ENCODE results near the gene CCNI2. TPM values are rescaled to one million over a fixed set of nuclear protein-coding genes. Genes with fewer than 3 reads are reported as not detected.
A peak's percentile ranks its signal among the peaks of the same experiment; 100 is the strongest.

CCNI2 gene
- total RNA-seq, 3 donors from 2014 or later: 0.98 to 2.0 TPM; not detected in 1

DNA sequence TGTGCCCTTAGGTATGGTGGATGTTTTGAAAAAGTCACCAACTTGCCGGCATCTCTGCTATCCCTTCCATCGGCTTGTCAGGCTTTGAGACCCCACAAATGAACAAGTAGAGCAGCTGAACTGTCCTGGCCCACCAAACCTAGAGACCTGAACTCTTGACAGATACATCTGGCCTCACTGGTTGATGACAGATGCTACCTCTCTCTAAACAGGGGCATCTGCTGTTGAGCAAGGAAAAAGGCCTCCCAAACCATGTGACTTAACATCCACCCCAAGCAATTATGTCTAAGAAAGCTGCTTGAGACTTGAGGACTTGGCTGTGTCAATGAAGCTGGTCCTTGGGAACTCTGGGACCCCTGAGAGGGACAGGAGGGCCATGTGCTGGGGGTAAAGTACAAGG lies 2.3 kb downstream of the CCNI2 start:
- H3K27me3 ChIP-seq: no peaks in the 10 kb centered on the region
- no peaks in the 10 kb centered on the region for H3K4me1 ChIP-seq
- intact Hi-C loops (cut with DNase I; ENCODE audit: low total_unique reads): no loop called here
- no peak overlapping the region for H3K4me3 ChIP-seq
- peak in 1 of 2 donors; percentile 10 for DNase-seq (ENCODE audit: low spot score in 2 of 2)
- H3K27ac ChIP-seq: no peak overlapping the region
- TF ChIP-seq, protein P1, sequence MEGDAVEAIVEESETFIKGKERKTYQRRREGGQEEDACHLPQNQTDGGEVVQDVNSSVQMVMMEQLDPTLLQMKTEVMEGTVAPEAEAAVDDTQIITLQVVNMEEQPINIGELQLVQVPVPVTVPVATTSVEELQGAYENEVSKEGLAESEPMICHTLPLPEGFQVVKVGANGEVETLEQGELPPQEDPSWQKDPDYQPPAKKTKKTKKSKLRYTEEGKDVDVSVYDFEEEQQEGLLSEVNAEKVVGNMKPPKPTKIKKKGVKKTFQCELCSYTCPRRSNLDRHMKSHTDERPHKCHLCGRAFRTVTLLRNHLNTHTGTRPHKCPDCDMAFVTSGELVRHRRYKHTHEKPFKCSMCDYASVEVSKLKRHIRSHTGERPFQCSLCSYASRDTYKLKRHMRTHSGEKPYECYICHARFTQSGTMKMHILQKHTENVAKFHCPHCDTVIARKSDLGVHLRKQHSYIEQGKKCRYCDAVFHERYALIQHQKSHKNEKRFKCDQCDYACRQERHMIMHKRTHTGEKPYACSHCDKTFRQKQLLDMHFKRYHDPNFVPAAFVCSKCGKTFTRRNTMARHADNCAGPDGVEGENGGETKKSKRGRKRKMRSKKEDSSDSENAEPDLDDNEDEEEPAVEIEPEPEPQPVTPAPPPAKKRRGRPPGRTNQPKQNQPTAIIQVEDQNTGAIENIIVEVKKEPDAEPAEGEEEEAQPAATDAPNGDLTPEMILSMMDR (IDR thresholded peaks at IDR 0.05): no peak
- no peak for TF ChIP-seq POLR2A (IDR thresholded peaks at IDR 0.05)
- TF ChIP-seq POLR2AphosphoS5 (IDR thresholded peaks at IDR 0.05): no peak
- no peaks in the 10 kb centered on the region for H3K9me3 ChIP-seq
- H3K36me3 ChIP-seq: no peaks in the 10 kb centered on the region

DNA sequence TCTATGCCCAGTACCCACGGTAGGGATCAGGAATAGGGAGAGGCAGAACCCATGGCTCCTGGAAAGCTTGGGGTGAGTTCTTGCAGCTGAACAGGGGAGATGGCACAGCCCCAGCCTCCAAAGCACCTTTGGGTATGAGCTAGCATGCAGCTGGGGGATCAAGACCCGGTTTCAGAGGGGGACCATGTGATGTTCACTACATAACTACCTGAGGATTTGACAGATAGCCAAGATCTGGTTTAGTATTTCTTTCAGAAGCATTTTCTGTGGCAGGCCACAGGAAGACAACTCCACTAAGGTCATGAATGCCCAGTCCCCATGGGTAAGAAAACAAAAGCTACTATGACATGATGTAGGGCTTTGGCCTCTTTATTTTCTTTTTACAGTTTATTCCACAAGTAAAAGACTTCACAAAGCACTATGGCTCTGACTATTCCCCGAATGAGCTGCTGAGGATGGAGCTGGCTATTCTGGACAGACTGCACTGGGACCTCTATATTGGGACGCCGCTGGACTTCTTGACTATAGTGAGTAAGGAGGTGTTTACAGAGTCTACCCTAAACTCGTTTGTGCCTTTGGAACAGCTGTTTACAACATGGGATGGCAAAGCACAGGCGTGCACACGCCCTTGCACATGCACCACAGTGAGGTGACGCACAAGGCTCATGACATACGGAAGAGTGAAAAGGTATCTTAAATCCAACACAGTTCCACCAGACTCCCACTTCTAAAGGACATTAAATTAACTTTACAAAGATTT lies 3.4 kb downstream of the CCNI2 start:
- Histone ChIP-seq H3K36me3 (no peaks in the 10 kb centered on the region), H3K4me1 (no peaks in the 10 kb centered on the region), H3K9me3 (no peaks in the 10 kb centered on the region), H3K27ac (peak overlapping the region in 1 of 2 donors; percentile 25), H3K4me3 (no peak overlapping the region), H3K27me3 (no peaks in the 10 kb centered on the region)
- intact Hi-C loops (cut with DNase I; ENCODE audit: low total_unique reads): no loop called here
- TF ChIP-seq POLR2AphosphoS5 (IDR thresholded peaks at IDR 0.05) (no peak), POLR2A (IDR thresholded peaks at IDR 0.05) (no peak)
- TF ChIP-seq, protein P1 (IDR thresholded peaks at IDR 0.05): no peak
- peak in 1 of 2 donors; percentile 8 for DNase-seq (ENCODE audit: low spot score in 2 of 2)

DNA sequence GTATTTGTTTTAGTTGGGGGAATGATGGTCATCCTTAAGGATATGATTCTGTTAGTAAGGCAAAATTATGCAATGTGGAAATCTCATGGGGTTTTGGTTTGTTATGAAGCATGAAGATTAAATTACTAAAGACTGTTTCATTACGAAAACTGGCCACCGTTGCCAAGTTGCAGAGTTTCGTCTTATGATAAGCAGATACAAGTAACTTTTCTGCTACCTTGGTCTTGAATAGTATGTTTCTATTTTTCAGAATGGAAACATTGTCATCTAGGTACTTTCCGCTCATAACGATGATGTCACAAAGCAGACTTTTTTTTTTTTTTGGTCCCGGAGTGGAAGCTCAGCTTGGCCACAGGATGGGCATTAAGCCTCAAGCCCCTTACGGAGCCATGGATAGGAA lies 4.2 kb downstream of the CCNI2 start:
- H3K9me3 ChIP-seq: no peaks in the 10 kb centered on the region
- intact Hi-C loops (cut with DNase I; ENCODE audit: low total_unique reads): no loop called here
- no peak overlapping the region for H3K27ac ChIP-seq
- peak in 1 of 2 donors; percentile 45 for DNase-seq (ENCODE audit: low spot score in 2 of 2)
- no peak overlapping the region for H3K4me3 ChIP-seq
- no peaks in the 10 kb centered on the region for H3K27me3 ChIP-seq
- no peaks in the 10 kb centered on the region for H3K4me1 ChIP-seq
- no peaks in the 10 kb centered on the region for H3K36me3 ChIP-seq
- TF ChIP-seq POLR2A (IDR thresholded peaks at IDR 0.05) (no peak), POLR2AphosphoS5 (IDR thresholded peaks at IDR 0.05) (no peak)
- TF ChIP-seq, protein P1 (IDR thresholded peaks at IDR 0.05): no peak

DNA sequence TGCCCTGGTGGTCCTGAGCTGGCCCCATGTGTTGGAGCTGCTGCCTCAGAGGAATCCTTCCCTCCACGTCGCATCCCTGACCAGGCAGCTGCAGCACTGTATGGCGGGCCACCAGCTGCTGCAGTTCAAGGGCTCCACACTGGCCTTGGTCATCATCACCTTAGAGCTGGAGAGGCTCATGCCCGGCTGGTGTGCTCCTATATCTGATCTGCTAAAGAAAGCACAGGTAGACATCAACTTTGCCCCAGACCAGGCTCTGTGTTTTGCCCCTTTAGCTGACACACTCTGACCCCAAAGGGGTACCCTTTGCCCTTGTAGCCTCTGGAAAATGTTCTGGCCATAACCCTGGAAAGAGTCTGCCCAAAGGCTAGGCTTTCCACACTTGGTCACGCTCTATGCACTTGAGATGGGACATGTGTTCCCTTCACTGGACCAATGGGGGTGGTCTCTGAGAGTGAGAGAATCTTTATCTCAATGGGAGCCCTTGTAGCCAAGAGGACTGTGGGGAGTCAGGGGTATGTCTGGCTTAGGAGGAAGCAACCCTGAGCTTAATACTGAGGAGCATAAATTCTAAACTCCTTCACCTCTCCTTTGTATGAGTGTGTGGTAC lies 4.8 kb downstream of the CCNI2 start:
- Histone ChIP-seq H3K36me3 (no peaks in the 10 kb centered on the region), H3K4me3 (no peak overlapping the region), H3K27ac (no peak overlapping the region), H3K27me3 (no peaks in the 10 kb centered on the region), H3K4me1 (no peaks in the 10 kb centered on the region), H3K9me3 (no peaks in the 10 kb centered on the region)
- intact Hi-C loops (cut with DNase I; ENCODE audit: low total_unique reads): no loop called here
- TF ChIP-seq, protein P1 (IDR thresholded peaks at IDR 0.05): no peak
- TF ChIP-seq POLR2AphosphoS5 (IDR thresholded peaks at IDR 0.05) (no peak), POLR2A (IDR thresholded peaks at IDR 0.05) (no peak)
- DNase-seq (ENCODE audit: low spot score in 2 of 2): peak in 1 of 2 donors; percentile 13

DNA sequence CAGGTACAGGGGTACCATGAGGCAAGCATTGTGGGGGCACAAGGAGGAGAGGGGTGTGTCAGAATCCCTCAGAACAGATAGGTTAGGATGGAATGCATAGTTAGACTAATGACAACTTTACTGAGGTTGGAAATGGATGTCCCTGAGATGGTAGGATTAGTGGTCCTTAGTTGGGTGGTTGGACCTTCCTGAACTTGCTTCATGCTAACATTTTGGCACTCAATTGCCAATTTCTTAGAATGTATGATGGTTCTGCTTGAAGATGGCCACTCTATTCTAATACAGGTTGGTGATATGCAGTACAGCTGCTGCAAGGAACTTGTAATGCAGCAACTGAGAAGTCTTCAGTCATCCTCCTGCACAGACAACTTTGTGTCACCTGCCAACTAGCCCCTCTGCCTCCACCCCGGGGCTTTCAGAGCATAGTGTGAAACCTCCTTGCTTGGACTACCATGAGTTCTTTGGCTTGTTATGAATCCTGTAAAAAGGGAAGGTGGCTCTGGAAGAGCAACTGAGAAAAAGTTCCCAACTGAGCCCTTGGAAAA lies 5.4 kb downstream of the CCNI2 start:
- Histone ChIP-seq H3K27me3 (no peaks in the 10 kb centered on the region), H3K36me3 (no peaks in the 10 kb centered on the region), H3K9me3 (no peaks in the 10 kb centered on the region), H3K27ac (no peak overlapping the region), H3K4me3 (no peak overlapping the region), H3K4me1 (no peaks in the 10 kb centered on the region)
- peak in 1 of 2 donors; percentile 13 for DNase-seq (ENCODE audit: low spot score in 2 of 2)
- intact Hi-C loops (cut with DNase I; ENCODE audit: low total_unique reads): no loop called here
- TF ChIP-seq, protein P1 (IDR thresholded peaks at IDR 0.05): no peak
- no peak for TF ChIP-seq POLR2AphosphoS5 (IDR thresholded peaks at IDR 0.05)
- no peak for TF ChIP-seq POLR2A (IDR thresholded peaks at IDR 0.05)
